WTC11 (cell line): ENCODE measurements around the gene MCM7. TPM values are rescaled to one million over a fixed set of nuclear protein-coding genes. Genes with fewer than 3 reads are reported as not detected.

Experiments
- ATAC-seq: fragments of 200-7000 bp; cut with Tn5 transposase; 2 replicates; pipeline ENCODE4 v1.10.0; 2021; ENCODE audit warnings: mild to moderate bottlenecking, moderate library complexity
- CTCF ChIA-PET: fragments of 300-600 bp; sonication (Branson Sonifier 250); formaldehyde crosslinking; loops from one replicate; lab custom pipeline; 2021; ENCODE audit warnings: antibody characterized with exemption; lab: Charles Lee
- POLR2A ChIA-PET: fragments of 350-600 bp; sonication (Branson Sonifier 250); formaldehyde crosslinking; loops from one replicate; lab custom pipeline; 2021; ENCODE audit warnings: antibody characterized with exemption; lab: Charles Lee
- DNase-seq: peaks from one replicate; pipeline ENCODE4 v3.0.0; 2021; ENCODE audit warnings: low spot score
- H3K27ac Mint-ChIP-seq: 2 replicates; pipeline ENCODE4 v1.8.0; 2021; ENCODE audit warnings: mixed read lengths
- H3K27me3 Mint-ChIP-seq: 2 replicates; pipeline ENCODE4 v1.8.0; 2021; ENCODE audit warnings: low read depth, mild to moderate bottlenecking, moderate library complexity, mixed read lengths
- H3K36me3 Mint-ChIP-seq: 2 replicates; pipeline ENCODE4 v1.8.0; 2021; ENCODE audit warnings: mixed read lengths
- H3K4me1 Mint-ChIP-seq: 2 replicates; pipeline ENCODE4 v1.8.0; 2022; ENCODE audit warnings: mixed read lengths
- H3K4me3 Mint-ChIP-seq: 2 replicates; pipeline ENCODE4 v1.8.0; 2021; ENCODE audit warnings: mild to moderate bottlenecking, moderate library complexity, mixed read lengths
- H3K9me3 Mint-ChIP-seq: 2 replicates; pipeline ENCODE4 v1.8.0; 2021; ENCODE audit warnings: mixed read lengths
- ATF3 ChIP-seq: sonication (generic); formaldehyde crosslinking; conservative IDR thresholded peaks from 2 replicates; pipeline ENCODE4 v1.8.1; 2022; ENCODE audit warnings: mild to moderate bottlenecking, missing genetic modification reagents
- ATF6 ChIP-seq: sonication (generic); formaldehyde crosslinking; IDR thresholded peaks from 2 replicates; pipeline ENCODE4 v1.8.1; 2023; ENCODE audit warnings: mild to moderate bottlenecking, missing genetic modification reagents
- CDX4 ChIP-seq: fragments of 250-450 bp; sonication (Bioruptor Pico); IDR thresholded peaks from 2 replicates; pipeline ENCODE4 v1.9.0; 2021; ENCODE audit warnings: moderate library complexity, mild to moderate bottlenecking, inconsistent platforms, borderline replicate concordance
- E2F4 ChIP-seq: sonication (generic); formaldehyde crosslinking; IDR thresholded peaks from 2 replicates; pipeline ENCODE4 v1.8.1; 2022; ENCODE audit warnings: low read depth, mild to moderate bottlenecking, moderate library complexity, missing genetic modification reagents, borderline replicate concordance
- EMX1 ChIP-seq: fragments of 250-450 bp; sonication (Bioruptor Pico); IDR thresholded peaks from 2 replicates; pipeline ENCODE4 v1.8.0; 2021; ENCODE audit warnings: mild to moderate bottlenecking
- ESRRA ChIP-seq: sonication (generic); formaldehyde crosslinking; IDR thresholded peaks from 2 replicates; pipeline ENCODE4 v1.8.1; 2022; ENCODE audit warnings: mild to moderate bottlenecking, missing genetic modification reagents, borderline replicate concordance
- FOXK1 ChIP-seq: sonication (generic); formaldehyde crosslinking; IDR thresholded peaks from 2 replicates; pipeline ENCODE4 v1.8.0; 2022; ENCODE audit warnings: mild to moderate bottlenecking, moderate library complexity, missing genetic modification reagents
- FOXP1 ChIP-seq: sonication (generic); formaldehyde crosslinking; IDR thresholded peaks from 2 replicates; pipeline ENCODE4 v1.8.0; 2022; ENCODE audit warnings: missing genetic modification reagents, mild to moderate bottlenecking, moderate library complexity, borderline replicate concordance
- GABPB1 ChIP-seq: sonication (generic); formaldehyde crosslinking; IDR thresholded peaks from 2 replicates; pipeline ENCODE4 v1.8.1; 2023; ENCODE audit warnings: mild to moderate bottlenecking, missing genetic modification reagents
- GRHL2 ChIP-seq: fragments of 250-450 bp; sonication (Bioruptor Pico); IDR thresholded peaks from 2 replicates; pipeline ENCODE4 v1.8.0; 2022; ENCODE audit warnings: mild to moderate bottlenecking, moderate library complexity; ENCODE audit not compliant: insufficient replicate concordance, severe bottlenecking
- HMGA2 ChIP-seq: fragments of 250-450 bp; sonication (Bioruptor Pico); IDR thresholded peaks from 2 replicates; pipeline ENCODE4 v1.4.0; 2021; ENCODE audit warnings: mild to moderate bottlenecking, moderate library complexity
- MAX ChIP-seq: sonication (generic); formaldehyde crosslinking; IDR thresholded peaks from 2 replicates; pipeline ENCODE4 v1.8.0; 2022; ENCODE audit warnings: mild to moderate bottlenecking, missing genetic modification reagents
- NFE2L1 ChIP-seq: sonication (generic); formaldehyde crosslinking; IDR thresholded peaks from 2 replicates; pipeline ENCODE4 v1.8.1; 2023; ENCODE audit warnings: missing genetic modification reagents
- NR3C1 ChIP-seq: sonication (generic); formaldehyde crosslinking; conservative IDR thresholded peaks from 2 replicates; pipeline ENCODE4 v1.8.1; 2023; ENCODE audit warnings: low read depth, mild to moderate bottlenecking, missing genetic modification reagents
- OVOL2 ChIP-seq: fragments of 250-450 bp; sonication (Bioruptor Pico); IDR thresholded peaks from 2 replicates; pipeline ENCODE4 v1.9.0; 2021; ENCODE audit warnings: mild to moderate bottlenecking, borderline replicate concordance
- PRRX2 ChIP-seq: fragments of 250-450 bp; sonication (Bioruptor Pico); IDR thresholded peaks from 2 replicates; pipeline ENCODE4 v1.8.0; 2021; ENCODE audit warnings: mild to moderate bottlenecking
- RORB ChIP-seq: fragments of 250-450 bp; sonication (Bioruptor Pico); IDR thresholded peaks from 2 replicates; pipeline ENCODE4 v1.9.0; 2021; ENCODE audit warnings: mild to moderate bottlenecking
- SMAD3 ChIP-seq: sonication (generic); formaldehyde crosslinking; IDR thresholded peaks from 2 replicates; pipeline ENCODE4 v1.8.0; 2022; ENCODE audit warnings: missing genetic modification reagents, mild to moderate bottlenecking, borderline replicate concordance
- SP1 ChIP-seq: sonication (generic); formaldehyde crosslinking; conservative IDR thresholded peaks from 2 replicates; pipeline ENCODE4 v1.8.1; 2022; ENCODE audit warnings: missing genetic modification reagents
- TEAD1 ChIP-seq: sonication (generic); formaldehyde crosslinking; IDR thresholded peaks from 2 replicates; pipeline ENCODE4 v1.8.0; 2022; ENCODE audit warnings: mild to moderate bottlenecking, missing genetic modification reagents
- TP53 ChIP-seq: sonication (generic); formaldehyde crosslinking; IDR thresholded peaks from 2 replicates; pipeline ENCODE4 v1.8.1; 2023; ENCODE audit warnings: mild to moderate bottlenecking, missing genetic modification reagents
- ZBTB21 ChIP-seq: sonication (generic); formaldehyde crosslinking; IDR thresholded peaks from 2 replicates; pipeline ENCODE4 v1.8.1; 2023; ENCODE audit warnings: mild to moderate bottlenecking, missing genetic modification reagents, borderline replicate concordance
- ZNF232 ChIP-seq: sonication (generic); formaldehyde crosslinking; IDR thresholded peaks from 2 replicates; pipeline ENCODE4 v1.8.0; 2022; ENCODE audit warnings: mild to moderate bottlenecking, missing genetic modification reagents
- ZNF263 ChIP-seq: sonication (generic); formaldehyde crosslinking; IDR thresholded peaks from 2 replicates; pipeline ENCODE4 v1.8.1; 2022; ENCODE audit warnings: low read depth, mild to moderate bottlenecking, moderate library complexity, missing genetic modification reagents
- ZNF396 ChIP-seq: fragments of 250-450 bp; sonication (Bioruptor Pico); IDR thresholded peaks from 2 replicates; pipeline ENCODE4 v1.8.0; 2021; ENCODE audit warnings: mild to moderate bottlenecking, moderate library complexity, borderline replicate concordance
- ZNF671 ChIP-seq: fragments of 250-450 bp; sonication (Bioruptor Pico); IDR thresholded peaks from 2 replicates; pipeline ENCODE4 v1.8.0; 2021; ENCODE audit warnings: mild to moderate bottlenecking
- ZSCAN18 ChIP-seq: fragments of 250-450 bp; sonication (Bioruptor Pico); IDR thresholded peaks from 2 replicates; pipeline ENCODE4 v2.1.2; 2022; ENCODE audit warnings: mild to moderate bottlenecking, moderate library complexity
- total RNA-seq: library from RNA; stranded (reverse); gene quantifications from 3 replicates; pipeline ENCODE4 v1.2.3, GENCODE V29; 2021

The MCM7 gene
- total RNA-seq, 1 experiment from 2014 or later: 351 TPM

GRCh38 chr7:100148559-100149328, 47.5 kb upstream of the MCM7 start, which contains the start of gene LAMTOR4:
LAMTOR4 (plus strand) TSS chr7:100148918; CDS start chr7:100148973, 55 bp downstream.
- H3K27me3 Mint-ChIP-seq: peaks cover 3% of the 10 kb centered on the region; the same call in 1 of the 2 replicates
- DNase-seq: peak; percentile 99
- peaks cover 20% of the 10 kb centered on the region for H3K4me1 Mint-ChIP-seq
- peak; percentile 98 for ATAC-seq
- H3K27ac Mint-ChIP-seq: peak within 1 kb of the TSS; percentile 99
- H3K36me3 Mint-ChIP-seq: peaks cover 24% of the 10 kb centered on the region
- POLR2A ChIA-PET: interaction anchor here (0.6 to 1.6 kb wide), 13 partner anchors 9 to 960 kb away, joined by 3 to 5 read pairs (median 3); partner anchors contain the start of genes AP4M1, GAL3ST4, GPC2 and MBLAC1
- peak within 1 kb of the TSS; percentile 99 for H3K4me3 Mint-ChIP-seq
- CTCF ChIA-PET: interaction anchor here (0.6 to 3.1 kb wide), 15 partner anchors 9 to 320 kb away, joined by 3 to 49 read pairs (median 4); partner anchors contain the start of genes AP4M1 and GAL3ST4
- peaks cover 11% of the 10 kb centered on the region for H3K9me3 Mint-ChIP-seq
- TF ChIP-seq ZNF263 (CRISPR knock-in tag): no peak
- no peak for TF ChIP-seq NFE2L1 (CRISPR knock-in tag)
- no peak for TF ChIP-seq ZSCAN18 (CRISPR knock-in tag)
- no peak for TF ChIP-seq TP53
- TF ChIP-seq EMX1 (CRISPR knock-in tag): no peak
- TF ChIP-seq NR3C1 (CRISPR knock-in tag): no peak
- TF ChIP-seq FOXP1 (CRISPR knock-in tag): no peak; the same call in 1 of the 2 replicates
- TF ChIP-seq ZNF232 (CRISPR knock-in tag): peak; percentile 17; the same call in 1 of the 2 replicates
- peak; percentile 68; the same call in 1 of the 2 replicates for TF ChIP-seq SMAD3 (CRISPR knock-in tag)
- no peak for TF ChIP-seq HMGA2
- 0 out of 2 replicates have a peak, but pooled peaks have one; percentile 28 for TF ChIP-seq TEAD1 (CRISPR knock-in tag)
- TF ChIP-seq ATF6 (CRISPR knock-in tag): no peak
- no peak for TF ChIP-seq GRHL2 (CRISPR knock-in tag)
- TF ChIP-seq ZNF671: 0 out of 2 replicates have a peak, but pooled peaks have one; percentile 13
- peak; percentile 84 for TF ChIP-seq SP1 (CRISPR knock-in tag)
- TF ChIP-seq ZNF396: no peak
- no peak for TF ChIP-seq E2F4 (CRISPR knock-in tag)
- TF ChIP-seq GABPB1 (CRISPR knock-in tag): peak; percentile 57; the same call in 1 of the 2 replicates
- TF ChIP-seq RORB: no peak
- no peak for TF ChIP-seq ZBTB21
- peak; percentile 86 for TF ChIP-seq MAX (CRISPR knock-in tag)
- no peak for TF ChIP-seq ATF3 (CRISPR knock-in tag)
- no peak for TF ChIP-seq PRRX2
- no peak for TF ChIP-seq ESRRA
- no peak for TF ChIP-seq OVOL2 (CRISPR knock-in tag)
- TF ChIP-seq FOXK1: no peak; the same call in none of the 2 replicates
- no peak for TF ChIP-seq CDX4 (CRISPR knock-in tag)
